ENCODE data around the gene RBBP6. TPM values are rescaled to one million over a fixed set of nuclear protein-coding genes. Genes with fewer than 3 reads are reported as not detected.

The RBBP6 gene
- total RNA-seq, 1 donor from 2014 or later, result 33.0 TPM

DNA sequence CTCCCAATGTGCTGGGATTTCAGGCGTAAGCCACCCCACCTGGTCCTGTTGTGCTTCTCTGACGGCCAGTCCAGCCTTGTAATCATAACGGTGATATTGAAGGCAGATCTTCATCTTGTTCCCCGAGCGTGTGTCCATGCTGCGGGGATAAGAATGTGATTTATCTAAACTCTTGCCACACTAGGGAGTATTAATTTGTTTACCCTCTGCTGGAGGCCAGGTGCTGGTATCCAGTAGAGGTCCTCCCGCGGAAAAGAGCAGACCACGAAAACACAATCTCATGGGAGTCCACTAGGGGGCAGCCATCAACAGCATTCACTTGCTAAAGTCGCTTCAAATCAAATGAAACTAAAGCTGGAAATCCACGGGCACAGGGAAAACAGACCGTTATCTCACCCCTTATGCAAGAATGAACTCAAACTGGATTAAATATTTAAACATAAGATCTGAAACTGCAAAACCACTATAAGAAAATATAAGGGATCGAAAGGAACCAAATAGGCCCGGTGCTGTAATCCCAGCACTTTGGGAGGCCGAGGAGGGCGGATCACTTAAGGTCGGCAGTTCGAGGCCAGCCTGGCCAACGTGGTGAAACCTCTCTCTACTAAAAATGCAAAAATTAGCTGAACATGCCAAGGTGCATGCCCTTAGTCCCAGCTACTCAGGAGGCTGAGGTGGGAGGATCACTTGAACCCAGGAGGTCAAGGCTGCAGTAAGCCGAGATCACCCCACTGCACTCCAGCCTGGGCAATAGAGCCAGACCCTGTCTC, 22.3 kb upstream of the RBBP6 start:
- H3K36me3 Mint-ChIP-seq (ENCODE audit: low read depth), result no peaks in the 10 kb centered on the region
- no peak for DNase-seq (ENCODE audit: low spot score)
- H3K4me3 Mint-ChIP-seq (ENCODE audit: unreplicated experiment), result peak overlapping the region; percentile 20
- peaks cover 13% of the 10 kb centered on the region for H3K27me3 Mint-ChIP-seq (ENCODE audit: low read depth)
- TF ChIP-seq, protein P1, sequence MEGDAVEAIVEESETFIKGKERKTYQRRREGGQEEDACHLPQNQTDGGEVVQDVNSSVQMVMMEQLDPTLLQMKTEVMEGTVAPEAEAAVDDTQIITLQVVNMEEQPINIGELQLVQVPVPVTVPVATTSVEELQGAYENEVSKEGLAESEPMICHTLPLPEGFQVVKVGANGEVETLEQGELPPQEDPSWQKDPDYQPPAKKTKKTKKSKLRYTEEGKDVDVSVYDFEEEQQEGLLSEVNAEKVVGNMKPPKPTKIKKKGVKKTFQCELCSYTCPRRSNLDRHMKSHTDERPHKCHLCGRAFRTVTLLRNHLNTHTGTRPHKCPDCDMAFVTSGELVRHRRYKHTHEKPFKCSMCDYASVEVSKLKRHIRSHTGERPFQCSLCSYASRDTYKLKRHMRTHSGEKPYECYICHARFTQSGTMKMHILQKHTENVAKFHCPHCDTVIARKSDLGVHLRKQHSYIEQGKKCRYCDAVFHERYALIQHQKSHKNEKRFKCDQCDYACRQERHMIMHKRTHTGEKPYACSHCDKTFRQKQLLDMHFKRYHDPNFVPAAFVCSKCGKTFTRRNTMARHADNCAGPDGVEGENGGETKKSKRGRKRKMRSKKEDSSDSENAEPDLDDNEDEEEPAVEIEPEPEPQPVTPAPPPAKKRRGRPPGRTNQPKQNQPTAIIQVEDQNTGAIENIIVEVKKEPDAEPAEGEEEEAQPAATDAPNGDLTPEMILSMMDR (IDR thresholded peaks at IDR 0.05), result peak; percentile 96
- no peaks in the 10 kb centered on the region for H3K9me3 Mint-ChIP-seq (ENCODE audit: low read depth)
- no peak overlapping the region for H3K27ac Mint-ChIP-seq (ENCODE audit: unreplicated experiment)
- peaks cover 5% of the 10 kb centered on the region for H3K4me1 Mint-ChIP-seq (ENCODE audit: low read depth)

DNA sequence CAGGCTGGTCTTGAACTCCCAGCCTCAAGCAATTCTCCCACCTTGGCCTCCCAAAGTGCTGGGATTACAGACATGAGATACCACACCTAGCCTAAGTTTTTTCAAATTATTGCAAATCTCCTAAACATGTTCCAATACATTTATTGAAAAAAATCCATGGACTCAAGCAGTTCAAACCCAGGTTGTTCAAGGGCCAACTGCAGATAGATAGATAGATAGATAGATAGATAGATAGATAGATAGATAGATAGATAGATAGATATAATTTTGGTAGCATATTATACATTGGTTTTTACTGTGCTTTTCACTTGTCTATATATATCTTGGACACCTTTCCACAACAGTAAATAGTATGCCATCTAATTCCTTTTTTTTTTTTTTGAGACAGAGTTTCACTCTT, 20.9 kb upstream of the RBBP6 start:
- no peaks in the 10 kb centered on the region for H3K9me3 Mint-ChIP-seq (ENCODE audit: low read depth)
- peaks cover 5% of the 10 kb centered on the region for H3K4me1 Mint-ChIP-seq (ENCODE audit: low read depth)
- no peak overlapping the region for H3K27ac Mint-ChIP-seq (ENCODE audit: unreplicated experiment)
- H3K36me3 Mint-ChIP-seq (ENCODE audit: low read depth), result no peaks in the 10 kb centered on the region
- H3K4me3 Mint-ChIP-seq (ENCODE audit: unreplicated experiment), result no peak overlapping the region
- TF ChIP-seq, protein P1 (IDR thresholded peaks at IDR 0.05), result no peak
- H3K27me3 Mint-ChIP-seq (ENCODE audit: low read depth), result peaks cover 12% of the 10 kb centered on the region
- no peak for DNase-seq (ENCODE audit: low spot score)

DNA sequence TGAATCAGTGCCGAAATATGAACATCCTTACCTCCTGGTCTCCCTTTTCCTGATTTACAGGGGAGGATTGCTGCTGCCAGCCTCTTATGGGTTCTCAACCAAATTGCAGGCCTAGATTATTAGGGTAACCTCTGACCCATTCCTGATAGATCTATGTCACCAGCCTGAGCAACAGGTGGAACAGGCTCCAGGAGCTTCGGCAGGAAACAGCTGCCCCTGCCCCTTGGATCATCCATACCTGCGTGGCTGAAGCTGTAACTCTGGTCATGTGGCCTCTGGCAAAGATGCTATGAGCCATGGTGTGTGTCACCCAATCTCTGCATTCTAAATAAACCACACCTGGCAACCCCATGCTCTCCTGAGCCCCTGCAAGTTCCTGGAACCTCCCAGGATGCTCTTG, 18.4 kb upstream of the RBBP6 start:
- Mint-ChIP-seq H3K4me1 (ENCODE audit: low read depth) (peaks cover 5% of the 10 kb centered on the region), H3K36me3 (ENCODE audit: low read depth) (no peaks in the 10 kb centered on the region), H3K4me3 (ENCODE audit: unreplicated experiment) (no peak overlapping the region), H3K27me3 (ENCODE audit: low read depth) (peaks cover 14% of the 10 kb centered on the region), H3K9me3 (ENCODE audit: low read depth) (no peaks in the 10 kb centered on the region), H3K27ac (ENCODE audit: unreplicated experiment) (no peak overlapping the region)
- TF ChIP-seq, protein P1 (IDR thresholded peaks at IDR 0.05), result no peak
- DNase-seq (ENCODE audit: low spot score), result no peak

DNA sequence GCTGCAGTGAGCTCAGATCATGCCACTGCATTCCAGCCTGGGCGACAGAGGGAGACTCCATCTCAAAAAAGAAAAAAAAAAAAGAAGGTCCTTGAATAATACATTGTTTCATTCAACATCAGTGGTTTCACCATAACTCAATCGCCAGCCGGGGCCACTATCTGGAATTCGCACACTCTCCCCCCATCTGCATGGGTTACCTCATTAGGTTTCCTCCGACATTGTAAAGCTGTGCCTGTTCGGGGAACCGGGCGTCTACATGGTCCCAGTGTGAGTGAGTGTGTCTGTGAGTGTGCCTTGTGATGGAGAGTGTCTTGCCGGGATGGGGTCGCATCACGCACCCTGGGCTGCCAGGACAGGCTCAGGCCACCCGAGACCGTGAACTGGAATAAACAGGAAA, 16.6 kb upstream of the RBBP6 start:
- no peaks in the 10 kb centered on the region for H3K4me1 Mint-ChIP-seq (ENCODE audit: low read depth)
- peaks cover 10% of the 10 kb centered on the region for H3K27me3 Mint-ChIP-seq (ENCODE audit: low read depth)
- H3K9me3 Mint-ChIP-seq (ENCODE audit: low read depth), result no peaks in the 10 kb centered on the region
- no peaks in the 10 kb centered on the region for H3K36me3 Mint-ChIP-seq (ENCODE audit: low read depth)
- H3K27ac Mint-ChIP-seq (ENCODE audit: unreplicated experiment), result no peak overlapping the region
- TF ChIP-seq, protein P1 (IDR thresholded peaks at IDR 0.05), result no peak
- H3K4me3 Mint-ChIP-seq (ENCODE audit: unreplicated experiment), result no peak overlapping the region
- no peak for DNase-seq (ENCODE audit: low spot score)

DNA sequence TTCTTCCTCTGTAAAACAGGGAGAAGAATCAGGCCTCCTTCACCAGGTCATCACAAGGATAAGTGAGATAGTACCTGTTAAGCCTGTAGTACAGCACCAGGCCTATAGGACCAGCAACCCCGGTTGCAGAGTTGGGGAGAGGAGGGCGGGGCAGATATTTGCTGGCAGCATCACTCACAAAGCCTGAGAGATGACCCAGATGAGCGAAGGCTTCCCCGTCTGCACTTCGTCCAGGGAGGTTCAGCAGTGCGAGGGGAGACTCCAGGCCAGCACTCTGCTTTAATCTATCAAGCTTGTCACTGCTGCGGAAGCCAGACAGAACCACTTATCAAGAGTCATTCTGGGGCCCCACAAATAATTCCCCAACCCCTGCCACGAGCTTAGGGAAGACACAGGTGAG, 15.8 kb upstream of the RBBP6 start:
- Mint-ChIP-seq H3K4me1 (ENCODE audit: low read depth) (no peaks in the 10 kb centered on the region), H3K27me3 (ENCODE audit: low read depth) (peaks cover 10% of the 10 kb centered on the region), H3K4me3 (ENCODE audit: unreplicated experiment) (no peak overlapping the region), H3K36me3 (ENCODE audit: low read depth) (no peaks in the 10 kb centered on the region), H3K9me3 (ENCODE audit: low read depth) (no peaks in the 10 kb centered on the region), H3K27ac (ENCODE audit: unreplicated experiment) (no peak overlapping the region)
- TF ChIP-seq, protein P1 (IDR thresholded peaks at IDR 0.05), result no peak
- DNase-seq (ENCODE audit: low spot score), result no peak

Measured in chondrocyte (in vitro differentiated cells).